ENCODE results near the gene RANBP3L. TPM values are rescaled to one million over a fixed set of nuclear protein-coding genes. Genes with fewer than 3 reads are reported as not detected.
"Not testable (repeated sequence)": the region's sequence is repeated elsewhere in the genome, so short reads cannot be mapped to it uniquely, and the experiment has no call there.

Gene RANBP3L
- total RNA-seq, 3 donors from 2014 or later (not counting 1 experiment from before 2014, with no cell fraction given): not detected

GRCh38 chr5:36297653-36298052, 4.0 kb downstream of the RANBP3L start:
- intact Hi-C loops (cut with micrococcal nuclease): no loop called here
- Mint-ChIP-seq H3K4me3 (no peak overlapping the region), H3K4me1 (peaks cover 6 to 13% of the 10 kb centered on the region in 2 donors), H3K27ac (no peak overlapping the region), H3K27me3 (ENCODE audit: low read depth in 2 of 2) (peaks cover 10 to 12% of the 10 kb centered on the region in 2 donors), H3K9me3 (no peaks in the 10 kb centered on the region), H3K36me3 (no peaks in the 10 kb centered on the region)
- no peaks in the 10 kb centered on the region for H3K4me1 ChIP-seq (ENCODE audit: control insufficient read depth, insufficient read depth, low read length)
- TF ChIP-seq CTCF (IDR thresholded peaks at IDR 0.05): no peak
- no peaks in the 10 kb centered on the region for H3K9me3 ChIP-seq (ENCODE audit: control insufficient read depth, insufficient read depth, low read length)
- H3K27ac ChIP-seq (ENCODE audit: low read length): no peak overlapping the region
- DNase-seq (no peak), ATAC-seq (no peak)
- 67% methylated on average over 3 of the region's 3 CpGs for WGBS (ENCODE audit: insufficient coverage)
- H3K27me3 ChIP-seq (ENCODE audit: control insufficient read depth, insufficient read depth, low read length): peaks cover 2% of the 10 kb centered on the region
- H3K36me3 ChIP-seq (ENCODE audit: control insufficient read depth, insufficient read depth, low read length): no peaks in the 10 kb centered on the region
- H3K4me3 ChIP-seq (ENCODE audit: low read length): no peak overlapping the region

- H3K36me3 ChIP-seq (ENCODE audit: control insufficient read depth, insufficient read depth, low read length): no peaks in the 10 kb centered on the region
- no peak overlapping the region for H3K27ac Mint-ChIP-seq
- no peak for TF ChIP-seq CTCF (IDR thresholded peaks at IDR 0.05)
- no peaks in the 10 kb centered on the region for H3K4me1 ChIP-seq (ENCODE audit: control insufficient read depth, insufficient read depth, low read length)
- no peaks in the 10 kb centered on the region for H3K27me3 ChIP-seq (ENCODE audit: control insufficient read depth, insufficient read depth, low read length)
- H3K9me3 ChIP-seq (ENCODE audit: control insufficient read depth, insufficient read depth, low read length): no peaks in the 10 kb centered on the region
- H3K4me3 Mint-ChIP-seq: no peak overlapping the region
- H3K4me3 ChIP-seq (ENCODE audit: low read length): no peak overlapping the region
- no peak overlapping the region for H3K27ac ChIP-seq (ENCODE audit: low read length)
- DNase-seq (no peak), ATAC-seq (no peak)
- peaks cover 0 to 2% of the 10 kb centered on the region in 2 donors for H3K9me3 Mint-ChIP-seq
- H3K36me3 Mint-ChIP-seq: no peaks in the 10 kb centered on the region
- intact Hi-C loops (cut with micrococcal nuclease): no loop called here
- 68% methylated on average over 2 of the region's 2 CpGs for WGBS (ENCODE audit: insufficient coverage)
- no peaks in the 10 kb centered on the region for H3K4me1 Mint-ChIP-seq
- H3K27me3 Mint-ChIP-seq (ENCODE audit: low read depth in 2 of 2): peaks cover 8% of the 10 kb centered on the region in 2 donors
Observed at GRCh38 chr5:36285837-36286615, 15.7 kb downstream of the RANBP3L start.

GRCh38 chr5:36283775-36284174, 17.9 kb downstream of the RANBP3L start:
- H3K27me3 ChIP-seq (ENCODE audit: control insufficient read depth, insufficient read depth, low read length); H3K4me3 ChIP-seq (ENCODE audit: low read length); H3K4me3 Mint-ChIP-seq; H3K4me1 Mint-ChIP-seq; H3K27ac Mint-ChIP-seq; ATAC-seq; intact Hi-C loops (cut with micrococcal nuclease); H3K27ac ChIP-seq (ENCODE audit: low read length); DNase-seq; H3K36me3 Mint-ChIP-seq; H3K36me3 ChIP-seq (ENCODE audit: control insufficient read depth, insufficient read depth, low read length); H3K27me3 Mint-ChIP-seq (ENCODE audit: low read depth in 2 of 2); H3K9me3 ChIP-seq (ENCODE audit: control insufficient read depth, insufficient read depth, low read length); H3K4me1 ChIP-seq (ENCODE audit: control insufficient read depth, insufficient read depth, low read length); H3K9me3 Mint-ChIP-seq: not testable (repeated sequence)
- WGBS (ENCODE audit: insufficient coverage): 40% methylated on average over 1 of the region's 3 CpGs

GRCh38 chr5:36281626-36282025, 20.1 kb downstream of the RANBP3L start:
- no peak for DNase-seq
- Mint-ChIP-seq H3K27me3 (ENCODE audit: low read depth in 2 of 2) (peaks cover 8 to 11% of the 10 kb centered on the region in 2 donors), H3K4me3 (no peak overlapping the region), H3K9me3 (peaks cover 0 to 2% of the 10 kb centered on the region in 2 donors), H3K36me3 (no peaks in the 10 kb centered on the region), H3K4me1 (no peaks in the 10 kb centered on the region), H3K27ac (no peak overlapping the region)
- H3K36me3 ChIP-seq (ENCODE audit: control insufficient read depth, insufficient read depth, low read length): no peaks in the 10 kb centered on the region
- no peak for TF ChIP-seq CTCF (IDR thresholded peaks at IDR 0.05)
- WGBS (ENCODE audit: insufficient coverage): 69% methylated on average over 2 of the region's 2 CpGs
- H3K27me3 ChIP-seq (ENCODE audit: control insufficient read depth, insufficient read depth, low read length): no peaks in the 10 kb centered on the region
- no peaks in the 10 kb centered on the region for H3K4me1 ChIP-seq (ENCODE audit: control insufficient read depth, insufficient read depth, low read length)
- H3K9me3 ChIP-seq (ENCODE audit: control insufficient read depth, insufficient read depth, low read length): no peaks in the 10 kb centered on the region
- no peak for ATAC-seq
- H3K4me3 ChIP-seq (ENCODE audit: low read length): no peak overlapping the region
- intact Hi-C loops (cut with micrococcal nuclease): no loop called here
- H3K27ac ChIP-seq (ENCODE audit: low read length): no peak overlapping the region
